Activated T-cell treated with anti-CD3 and anti-CD28 coated beads for 24 hours (primary cell): ENCODE measurements around the gene BACH2.
"Not testable (repeated sequence)": the region's sequence is repeated elsewhere in the genome, so short reads cannot be mapped to it uniquely, and the experiment has no call there.

Source experiments
- DNase-seq: peaks from one replicate; pipeline ENCODE4 v3.0.0-alpha.2; 2020; ENCODE audit warnings: low read depth

The BACH2 gene

DNA sequence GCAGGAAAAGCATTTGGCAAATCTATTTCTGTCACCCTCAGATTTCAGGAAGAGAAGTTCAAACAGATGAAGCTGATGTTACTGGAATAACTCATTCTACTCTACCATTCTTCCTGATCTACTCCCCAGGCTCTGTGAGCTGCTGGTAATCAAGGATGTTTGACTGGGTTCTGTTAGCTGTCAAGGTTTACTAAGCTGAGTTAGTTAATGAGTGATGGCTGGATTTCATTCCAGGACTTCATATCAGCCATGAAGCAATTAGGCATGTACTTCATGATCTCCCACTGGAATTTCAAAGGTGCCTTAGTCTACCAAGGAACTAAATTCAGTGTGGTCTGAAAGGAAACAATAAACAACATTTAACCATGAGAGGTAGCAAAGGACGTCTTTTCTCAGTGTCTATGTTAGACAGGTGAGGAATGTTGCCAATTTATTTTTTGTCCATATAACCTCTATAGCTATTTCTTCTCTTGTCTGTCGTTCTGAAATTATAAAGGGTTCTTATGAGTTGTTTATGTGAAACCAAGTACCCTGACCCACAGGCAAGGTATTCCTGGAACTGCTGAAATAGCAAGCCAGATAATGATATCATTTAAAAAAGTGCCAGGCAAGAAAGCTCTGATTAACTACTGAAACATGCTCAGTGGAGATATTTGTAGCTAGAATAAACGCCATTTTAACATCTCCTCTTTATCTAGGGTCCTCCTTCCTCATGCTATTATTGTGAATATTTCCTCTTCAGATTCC lies 112.9 kb downstream of the BACH2 start:
- DNase-seq, result no peak

DNA sequence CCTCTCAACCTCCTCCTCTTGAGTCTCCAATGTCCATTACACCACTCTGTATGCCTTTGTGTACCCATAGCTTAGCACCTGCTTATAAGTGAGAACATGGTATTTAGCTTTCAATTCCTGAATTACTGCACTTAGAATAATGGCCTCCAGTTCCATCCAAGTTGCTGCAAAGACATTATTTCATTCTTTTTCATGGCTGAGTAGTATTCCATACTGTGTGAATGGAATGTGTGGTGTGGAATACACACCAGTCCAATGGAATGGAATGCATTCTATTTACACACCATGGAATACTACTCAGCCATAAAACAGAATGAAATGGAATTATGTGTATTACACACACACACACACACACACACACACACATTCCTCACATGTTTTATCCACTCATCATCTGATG lies 116.1 kb downstream of the BACH2 start:
- no peak for DNase-seq

DNA sequence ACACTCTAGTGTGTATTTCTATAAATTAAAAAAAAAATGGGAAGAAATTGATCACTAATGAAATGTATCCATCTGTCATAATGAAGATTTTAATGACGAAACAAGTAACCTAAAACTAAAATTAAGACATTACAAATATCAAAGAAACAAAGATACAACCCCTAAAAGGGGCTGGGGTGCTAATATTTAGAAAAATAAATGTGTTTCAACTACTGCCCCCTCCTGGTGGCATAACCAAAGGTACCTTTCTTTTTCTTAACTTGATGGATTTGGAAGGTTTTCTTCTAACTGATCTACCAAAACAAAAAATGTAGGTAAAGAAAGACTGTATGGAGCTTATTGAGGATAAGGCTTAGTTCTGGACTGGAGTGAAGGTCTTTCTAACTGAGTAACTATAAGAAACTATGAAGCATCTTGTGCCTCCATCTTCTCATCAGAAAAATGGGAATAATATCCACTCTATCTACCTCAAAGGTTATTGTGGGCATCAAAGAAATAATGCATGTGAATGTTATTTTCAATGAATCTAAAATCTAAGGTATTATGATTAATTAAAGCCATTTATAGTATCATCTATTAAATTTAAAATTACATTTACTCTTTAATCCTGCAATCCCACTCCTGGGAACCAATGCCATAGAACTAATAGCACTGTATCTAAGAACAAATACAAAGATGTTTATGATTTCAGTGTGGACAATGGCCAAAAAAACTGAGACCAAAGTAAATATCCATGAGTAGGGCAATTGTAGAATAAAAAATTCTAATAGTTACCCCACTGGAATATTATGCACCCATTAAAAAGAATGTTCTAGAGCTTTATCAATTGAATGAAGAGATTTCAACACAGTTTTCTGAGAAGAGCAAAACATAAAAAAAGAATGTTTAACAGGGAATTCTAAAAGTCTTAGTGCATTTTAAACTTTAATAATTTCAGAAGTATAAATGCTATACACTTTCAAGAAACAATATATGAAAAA lies 117.2 kb downstream of the BACH2 start:
- DNase-seq, result no peak

DNA sequence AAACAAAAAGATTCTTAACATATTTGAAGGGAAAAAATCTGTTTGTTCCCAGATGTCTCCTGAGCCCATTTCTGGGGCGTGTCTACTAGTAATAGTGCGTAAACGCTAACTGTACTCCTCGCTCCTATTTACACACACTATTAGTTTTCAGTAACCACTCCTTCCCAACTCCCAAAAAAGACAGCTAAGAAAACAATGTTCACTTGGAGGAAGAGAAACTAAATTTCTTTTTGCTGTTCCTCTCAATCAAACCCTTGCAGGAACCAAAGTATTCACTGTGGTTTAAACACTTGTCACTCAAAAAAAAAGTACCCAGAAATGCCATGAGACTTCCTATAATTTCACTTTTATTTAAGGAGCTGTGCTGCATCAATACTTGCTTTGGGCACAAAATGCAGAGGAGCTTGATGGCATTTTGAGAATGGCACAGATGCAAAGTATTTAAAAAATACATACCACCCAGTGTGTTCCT lies 118.2 kb downstream of the BACH2 start:
- DNase-seq, result no peak

DNA sequence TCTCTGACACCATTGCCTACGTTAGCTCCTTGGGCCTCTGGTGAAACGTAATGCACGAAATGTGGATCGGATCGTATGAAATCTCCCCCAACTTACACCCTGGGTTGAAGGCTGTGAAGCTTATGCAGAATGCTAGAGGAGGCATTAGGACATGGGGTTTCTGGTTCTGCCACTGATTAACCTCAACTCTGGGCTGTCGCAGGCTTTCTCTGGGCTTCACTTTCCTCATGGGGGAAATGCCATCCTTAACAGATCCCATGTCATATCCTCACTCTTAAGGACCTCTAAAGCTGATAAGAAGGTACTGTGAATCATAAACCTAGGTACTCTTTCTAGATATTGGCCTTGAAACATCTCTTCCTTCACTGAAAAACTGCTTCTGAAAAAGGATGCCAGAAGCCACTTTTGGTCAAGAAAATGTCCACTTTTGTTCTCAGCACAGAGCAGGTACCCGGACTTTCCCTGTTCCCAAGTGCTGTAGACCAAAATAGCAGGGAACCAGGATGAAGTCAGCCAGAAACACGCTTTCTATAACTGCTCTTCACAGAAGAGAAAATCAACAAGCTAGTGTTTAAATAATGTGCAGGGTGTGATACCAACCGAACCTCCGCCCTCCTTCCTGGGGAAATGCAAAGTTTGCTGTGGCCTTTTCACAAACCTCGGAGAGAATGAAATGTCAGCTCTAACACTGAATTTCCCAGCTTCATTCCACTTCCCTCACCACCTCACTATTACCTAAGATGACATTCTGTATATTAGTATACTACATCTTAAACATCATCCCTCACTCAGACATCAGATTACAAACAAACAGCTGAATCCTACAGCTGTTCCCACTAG lies 118.9 kb downstream of the BACH2 start:
- no peak for DNase-seq

DNA sequence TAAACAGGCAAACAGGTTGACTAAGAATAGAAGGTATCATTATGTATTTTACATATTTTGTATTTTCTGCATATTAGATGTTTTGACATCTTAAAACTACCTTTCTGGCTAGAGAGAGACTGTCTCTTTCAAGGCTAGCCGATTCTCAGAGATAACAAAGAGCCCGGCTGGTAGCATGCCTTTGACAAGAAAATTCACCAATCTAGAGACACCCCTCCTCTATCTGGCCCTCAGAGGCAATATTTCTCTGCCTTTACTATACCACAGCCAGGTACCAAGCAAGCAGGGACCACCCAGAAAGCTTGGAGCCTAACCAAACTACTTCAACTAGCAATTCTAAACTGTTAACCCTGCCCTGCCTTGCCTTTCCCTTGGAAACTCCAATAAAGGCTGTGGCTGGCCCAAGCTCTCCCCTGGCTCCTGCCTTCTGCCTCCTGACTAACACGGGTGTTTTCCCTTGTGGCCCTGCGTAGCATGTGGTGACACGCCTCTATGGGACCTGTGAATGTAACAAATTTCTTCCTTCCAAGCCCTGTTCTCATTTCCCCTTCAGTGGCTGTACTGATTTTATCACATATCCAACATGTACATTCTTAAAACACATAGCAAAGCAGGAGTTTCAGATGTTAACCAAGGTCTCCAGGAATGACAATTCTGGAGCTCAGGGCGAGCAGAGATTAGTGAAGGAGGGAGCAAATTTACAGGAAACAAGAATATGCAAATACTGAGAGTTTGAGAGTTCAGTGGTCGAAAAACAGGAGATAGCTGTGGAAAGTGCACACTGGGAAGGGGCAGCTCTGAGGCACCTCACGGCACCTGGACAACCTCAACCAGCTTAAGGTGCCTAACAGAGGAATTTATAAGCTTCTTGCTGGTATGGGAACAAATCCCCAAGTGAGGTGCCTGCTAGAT lies 120.8 kb downstream of the BACH2 start:
- DNase-seq, result peak; percentile 63

DNA sequence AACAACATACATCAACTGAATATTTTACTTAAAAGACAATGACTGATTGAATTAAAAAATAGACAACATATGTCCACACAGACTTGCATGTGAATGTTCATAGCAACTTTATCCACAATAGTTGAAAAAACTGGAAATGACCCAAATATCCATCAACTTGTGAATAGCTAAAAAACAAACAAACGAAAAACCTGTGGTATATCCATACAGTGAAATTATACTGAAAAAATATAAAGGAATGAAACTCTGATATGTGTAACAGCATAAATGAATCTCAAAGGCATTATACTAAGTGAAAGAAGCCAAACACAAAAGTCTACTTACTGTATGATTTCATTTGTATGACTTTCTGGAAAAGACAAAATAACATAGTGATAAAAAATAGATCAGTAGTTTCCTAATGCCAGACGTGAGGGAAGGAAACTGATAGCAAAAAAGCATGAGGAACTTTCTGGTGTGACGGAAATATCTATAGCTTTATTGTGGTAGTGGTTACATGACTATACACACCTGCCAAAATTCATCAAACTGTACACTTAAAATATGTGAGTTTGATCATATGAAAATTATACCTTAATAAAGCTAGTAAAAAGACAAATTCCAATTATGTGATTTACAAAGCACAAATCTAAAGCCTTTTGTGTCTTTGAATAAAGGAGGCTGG lies 123.2 kb downstream of the BACH2 start:
- no peak for DNase-seq

DNA sequence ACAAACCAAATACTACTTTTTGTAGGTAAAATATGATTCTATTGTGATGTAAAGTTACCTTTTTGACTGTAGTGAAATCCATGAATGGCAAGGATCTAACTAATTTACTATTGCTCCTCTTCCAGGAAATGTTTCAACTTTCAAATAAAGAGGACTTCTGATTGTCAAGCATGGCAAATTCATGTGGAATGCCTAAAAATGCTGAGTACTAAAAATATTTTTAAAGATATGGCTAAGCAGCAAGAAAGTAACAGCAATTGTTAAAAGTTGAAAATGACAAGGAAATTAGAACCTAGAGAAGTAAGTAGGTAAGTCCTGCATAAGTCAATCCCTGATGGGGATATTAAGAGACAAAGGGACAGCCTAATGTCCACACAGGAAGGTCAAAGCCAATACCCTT lies 126.0 kb downstream of the BACH2 start:
- DNase-seq, result no peak

DNA sequence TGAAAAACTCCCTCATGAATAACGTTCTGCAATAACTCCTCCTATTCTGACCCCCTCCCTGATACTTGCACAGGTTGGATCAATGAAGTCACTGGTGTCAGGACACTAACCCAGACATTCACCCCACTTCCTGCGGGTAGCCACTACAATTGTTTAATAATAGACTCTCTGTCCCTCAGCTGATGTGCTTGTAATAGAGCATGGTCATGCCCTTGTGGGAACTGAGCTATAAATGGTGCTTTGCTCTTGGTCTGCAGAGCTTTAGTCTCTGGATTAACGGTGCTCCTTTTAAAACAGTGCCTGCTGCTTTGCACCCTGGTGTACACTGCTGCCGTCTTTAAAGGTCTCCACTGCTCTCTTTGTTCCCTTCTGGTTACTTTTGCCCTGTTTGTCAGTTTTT lies 127.3 kb downstream of the BACH2 start:
- DNase-seq, result no peak

DNA sequence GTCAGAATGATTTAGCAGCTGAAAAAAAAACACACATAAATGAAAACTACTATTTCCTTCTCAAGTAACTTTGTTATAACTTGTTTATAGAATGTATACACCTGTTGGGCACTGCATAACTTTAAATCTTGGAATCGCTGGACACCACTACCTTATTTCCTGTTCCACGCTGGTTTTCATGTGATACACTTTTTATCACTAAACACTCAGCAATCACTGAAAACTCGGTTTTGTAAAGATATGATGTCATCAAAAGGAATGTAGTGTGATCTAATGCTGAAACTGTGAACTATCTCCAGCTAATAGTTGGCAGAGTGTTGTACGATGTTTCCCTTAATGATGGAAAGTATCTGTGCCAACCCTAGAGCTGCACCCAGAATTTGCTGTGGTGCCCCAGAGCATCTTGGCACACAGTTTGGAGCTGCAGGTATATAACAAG lies 127.9 kb downstream of the BACH2 start:
- no peak for DNase-seq

DNA sequence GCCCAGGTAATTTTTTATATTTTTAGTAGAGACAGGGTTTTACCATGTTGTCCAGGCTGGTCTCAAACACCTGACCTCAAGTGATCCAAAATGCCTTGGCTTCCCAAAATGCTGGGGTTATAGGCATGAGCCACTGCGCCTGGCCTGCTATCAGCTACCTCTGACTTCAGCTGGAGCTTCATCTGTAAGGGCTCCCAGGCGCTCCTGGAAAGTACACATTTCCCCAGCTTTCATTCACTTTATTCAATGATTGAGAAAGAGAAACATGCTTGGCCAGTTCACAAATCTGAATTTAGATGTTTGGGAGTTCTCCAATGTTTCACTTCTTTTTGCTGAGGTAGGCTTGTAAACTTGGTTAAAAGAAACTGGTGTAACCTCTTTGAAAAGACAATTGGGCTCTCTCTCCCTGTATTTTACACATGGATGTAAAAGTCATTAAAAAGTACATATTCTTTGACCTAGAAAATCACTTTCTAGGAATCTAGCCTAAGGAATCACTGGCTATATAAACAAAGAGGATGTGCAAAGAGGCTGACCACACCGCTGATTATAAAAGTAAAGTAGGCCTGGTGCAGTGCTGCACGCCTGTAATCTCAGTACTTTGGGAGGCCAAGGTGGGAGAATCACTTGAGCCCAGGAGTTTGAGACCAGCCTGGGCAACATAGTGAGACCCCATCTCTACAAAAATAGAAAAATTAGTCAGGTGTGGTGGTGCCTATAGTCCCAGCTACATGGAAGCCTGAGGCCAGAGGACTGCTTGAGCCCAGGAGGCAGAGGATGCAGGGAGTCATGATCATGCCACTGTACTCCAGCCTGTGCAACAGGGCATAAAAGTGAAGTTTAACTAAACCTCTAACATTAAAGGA lies 128.9 kb downstream of the BACH2 start:
- DNase-seq, result no peak

DNA sequence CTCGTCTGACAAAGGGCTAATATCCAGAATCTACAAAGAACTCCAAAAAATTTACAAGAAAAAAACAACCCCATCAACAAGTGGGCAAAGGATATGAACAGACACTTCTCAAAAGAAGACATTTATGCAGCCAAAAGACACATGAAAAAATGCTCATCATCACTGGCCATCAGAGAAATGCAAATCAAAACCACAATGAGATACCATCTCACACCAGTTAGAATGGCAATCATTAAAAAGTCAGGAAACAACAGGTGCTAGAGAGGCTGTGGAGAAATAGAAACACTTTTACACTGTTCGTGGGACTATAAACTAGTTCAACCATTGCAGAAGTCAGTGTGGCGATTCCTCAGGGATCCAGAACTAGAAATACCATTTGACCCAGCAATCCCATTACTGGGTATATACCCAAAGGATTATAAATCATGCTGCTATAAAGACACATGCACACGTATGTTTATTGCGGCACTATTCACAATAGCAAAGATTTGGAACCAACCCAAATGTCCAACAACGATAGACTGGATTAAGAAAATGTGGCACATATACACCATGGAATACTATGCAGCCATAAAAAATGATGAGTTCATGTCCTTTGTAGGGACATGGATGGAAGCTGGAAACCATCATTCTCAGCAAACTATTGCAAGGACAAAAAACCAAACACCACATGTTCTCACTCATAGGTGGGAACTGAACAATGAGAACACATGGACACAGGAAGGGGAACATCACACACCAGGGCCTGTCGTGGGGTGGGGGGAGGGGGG lies 130.3 kb downstream of the BACH2 start:
- not testable (repeated sequence) for DNase-seq

DNA sequence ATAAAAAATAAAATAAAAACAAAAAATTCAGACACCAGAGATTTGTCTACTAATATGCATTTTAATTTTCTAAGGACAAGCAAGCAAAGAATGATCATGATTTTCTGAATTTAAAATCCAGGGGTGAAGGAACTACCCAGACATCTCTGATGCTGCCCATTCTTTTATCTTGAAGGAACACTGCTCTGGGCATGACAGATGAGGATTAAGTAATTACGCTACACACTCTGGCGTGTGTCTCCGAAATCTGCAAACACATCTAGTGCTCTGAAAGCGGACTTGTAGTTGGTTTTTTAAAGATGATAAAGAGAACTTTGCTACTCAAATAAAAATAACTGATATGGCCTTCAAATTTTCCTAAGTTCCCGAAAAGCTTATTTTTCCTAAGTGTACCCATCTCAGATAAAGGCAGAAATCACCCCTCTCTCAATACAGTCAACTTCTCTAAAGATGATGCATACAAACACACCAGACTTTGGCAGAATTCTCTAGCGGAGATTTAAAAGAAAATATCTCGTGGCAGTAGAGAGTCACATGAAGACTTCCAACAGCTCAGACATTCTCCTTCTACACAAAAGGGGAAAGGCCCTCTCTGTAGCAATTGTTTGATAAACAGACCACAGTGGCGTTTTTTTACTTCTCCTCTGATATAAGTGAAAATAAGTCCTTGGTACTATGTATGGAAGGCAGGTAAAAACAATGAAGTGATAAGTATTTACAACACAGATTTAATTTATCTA lies 133.8 kb downstream of the BACH2 start:
- no peak for DNase-seq

DNA sequence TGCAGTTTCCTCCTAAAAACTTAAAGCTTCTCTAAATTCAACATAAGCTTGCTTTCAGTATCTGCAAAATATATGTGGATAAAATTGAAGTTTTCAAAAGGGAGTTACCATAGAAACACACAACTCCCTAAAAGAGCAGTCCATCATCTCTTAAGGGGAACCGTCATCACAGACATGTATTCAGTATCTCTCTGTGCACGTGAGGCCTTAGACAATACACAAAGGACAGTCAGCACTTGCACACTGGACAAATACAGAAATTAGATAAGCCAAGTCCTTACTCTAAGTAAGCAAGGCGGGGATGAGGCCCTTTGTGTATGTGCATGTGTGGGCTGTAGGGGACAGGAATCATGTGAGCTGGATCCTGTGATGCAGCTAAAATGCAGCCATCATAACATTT lies 136.6 kb downstream of the BACH2 start:
- DNase-seq, result no peak

DNA sequence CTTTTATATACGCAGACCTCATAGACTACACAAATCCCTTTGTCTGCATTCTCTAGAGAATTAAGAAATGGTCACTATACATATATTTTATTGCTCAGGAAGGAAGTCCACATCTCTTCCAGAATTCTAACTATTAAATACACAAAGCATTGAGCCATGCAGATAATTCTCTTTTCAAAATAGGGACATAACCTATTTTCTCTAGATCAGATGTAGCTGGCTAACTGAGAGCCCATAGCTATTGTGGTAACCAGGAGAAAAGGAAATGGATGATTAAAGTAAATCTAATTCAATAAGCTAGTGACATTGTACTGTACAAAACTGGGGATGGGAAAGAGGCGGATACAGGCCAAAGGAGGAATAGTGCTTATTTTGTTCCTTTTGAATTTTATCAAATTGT lies 137.2 kb downstream of the BACH2 start:
- no peak for DNase-seq

DNA sequence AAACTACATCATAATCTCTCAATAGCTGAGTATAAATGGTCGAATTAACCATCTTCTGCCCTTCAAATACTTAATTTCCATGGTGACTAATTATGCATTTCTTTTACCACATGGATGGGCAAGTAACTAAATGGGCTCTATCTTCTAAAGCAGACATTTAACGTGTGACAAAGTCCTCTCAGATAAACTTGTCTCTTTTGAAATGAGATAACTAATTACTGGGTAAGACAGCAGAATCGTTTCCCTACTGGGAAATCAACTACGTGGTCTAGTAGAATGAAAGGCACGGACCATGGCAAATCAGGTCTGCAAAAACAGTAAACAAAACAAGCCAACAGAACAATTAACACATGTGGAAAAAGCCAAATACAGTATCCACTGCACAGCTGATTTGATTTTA lies 137.7 kb downstream of the BACH2 start:
- DNase-seq, result no peak

DNA sequence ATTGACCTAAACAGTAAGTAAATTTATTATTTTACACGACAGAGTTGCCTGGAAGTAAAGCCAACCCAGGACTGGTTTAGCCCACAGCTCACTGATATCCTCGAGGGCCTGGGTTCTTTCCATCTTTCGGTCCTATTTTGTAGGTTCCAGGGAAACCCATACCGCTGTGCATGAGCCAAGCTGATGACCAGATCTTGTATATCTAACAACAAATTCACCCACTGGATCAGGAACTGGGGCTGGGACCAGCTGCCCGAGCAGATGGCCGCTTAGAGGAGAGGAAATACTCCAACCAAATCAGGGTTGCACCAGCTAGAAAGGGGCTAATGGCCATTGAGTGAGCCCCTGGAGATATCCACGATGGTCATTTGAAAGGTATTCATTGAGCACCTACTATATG lies 139.2 kb downstream of the BACH2 start:
- no peak for DNase-seq

DNA sequence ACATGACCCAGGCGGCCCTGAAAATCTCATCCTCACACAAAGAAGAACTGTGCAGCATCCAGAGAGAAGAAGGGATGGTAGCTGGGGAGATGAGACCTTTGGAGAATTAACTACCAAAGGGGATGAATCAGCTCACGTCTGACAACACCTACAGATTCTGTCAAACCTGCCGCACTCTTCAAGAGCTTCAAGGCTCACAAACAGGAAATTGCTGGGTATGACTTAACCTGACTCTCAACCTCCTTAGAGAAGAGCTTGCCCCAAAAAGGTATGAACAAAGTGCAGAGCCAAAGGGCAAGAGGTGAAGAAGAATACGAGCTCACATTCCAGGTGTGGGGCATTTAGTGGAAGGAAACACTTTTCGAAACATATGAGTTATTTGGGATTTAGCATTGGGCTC lies 139.8 kb downstream of the BACH2 start:
- DNase-seq, result peak; percentile 38
